Upper lobe of right lung (tissue), 1 donor: ENCODE measurements around the gene AKAP14. TPM values are rescaled to one million over a fixed set of nuclear protein-coding genes. Genes with fewer than 3 reads are reported as not detected.

Source experiments
- ATAC-seq: fragments of 200-7000 bp; cut with Tn5 transposase; one replicate; pipeline ENCODE4 v1.9.1; 2020; ENCODE audit warnings: mild to moderate bottlenecking, moderate library complexity
- DNase-seq: peaks from one replicate; pipeline ENCODE4 v3.0.0-alpha.2; 2020
- H3K27ac ChIP-seq: fragments of 200-600 bp; one replicate; pipeline ENCODE4 v1.8.0; 2022
- H3K27me3 ChIP-seq: fragments of 200-600 bp; one replicate; pipeline ENCODE4 v1.8.0; 2022; ENCODE audit warnings: mild to moderate bottlenecking
- H3K36me3 ChIP-seq: fragments of 200-600 bp; one replicate; pipeline ENCODE4 v1.8.0; 2022
- H3K4me1 ChIP-seq: fragments of 200-600 bp; one replicate; pipeline ENCODE4 v1.8.0; 2022
- H3K4me3 ChIP-seq: fragments of 200-600 bp; one replicate; pipeline ENCODE4 v1.8.0; 2022; ENCODE audit warnings: mild to moderate bottlenecking
- H3K9me3 ChIP-seq: fragments of 200-600 bp; one replicate; pipeline ENCODE4 v1.8.0; 2022
- intact Hi-C: fragments of 100-400 bp; cut with DNase I; formaldehyde crosslinking; loops from one replicate; pipeline ENCODE4 v1.11.0; 2022
- long read RNA-seq: library from polyadenylated mRNA; unstranded; transcript quantifications from one replicate; pipeline ENCODE4 v2.0.0, GENCODE V29; 2021
- total RNA-seq: library from RNA; stranded (reverse); fragmentation: NEBNext Ultra II Directional; extraction: Animal tissue kit (Norgen Biotek cat#: 25700); gene quantifications from one replicate; pipeline ENCODE4 v1.2.1, GENCODE V29; 2021
- TF ChIP-seq, protein P1 (sequence below): fragments of 200-600 bp; IDR thresholded peaks from one replicate; pipeline ENCODE4 v1.8.0; 2022; ENCODE audit warnings: antibody characterized with exemption
- donor health status: DM: no; HTN: yes; CAD: no; lungs with severe emphysema.

The AKAP14 gene
- not detected for total RNA-seq
- long read RNA-seq: 0 reads

DNA sequence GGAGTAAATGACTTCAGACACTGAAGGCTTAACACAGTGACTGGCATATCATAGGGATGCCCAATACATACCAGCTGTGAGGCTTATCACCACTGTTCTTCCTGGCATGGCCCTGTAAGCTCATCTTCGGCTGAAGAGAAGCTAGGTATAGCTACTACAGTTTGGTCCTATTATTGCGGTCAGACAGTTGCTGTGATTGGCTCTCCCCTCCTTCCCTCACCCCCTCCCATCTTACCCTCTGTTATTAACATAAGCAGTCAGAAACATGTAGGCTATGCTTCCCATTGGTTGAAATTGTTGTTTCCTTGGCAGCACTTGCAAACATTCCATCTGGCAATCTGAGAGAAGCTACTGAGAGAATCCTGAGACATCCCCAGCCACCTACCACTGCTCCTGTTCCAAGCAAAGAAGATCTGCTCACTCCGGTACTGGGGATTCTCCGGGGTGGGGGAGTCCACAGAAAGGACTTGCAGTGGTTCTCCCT is at the start of gene AKAP14:
TSS of gene AKAP14 (plus strand) at position 51 of the 484 bp plus-strand sequence. CDS start 7,331 bp downstream, outside the sequence.
- no peak within 1 kb of the TSS for H3K27ac ChIP-seq
- ATAC-seq: no peak
- H3K27me3 ChIP-seq: no peaks in the 10 kb centered on the region
- no peaks in the 10 kb centered on the region for H3K36me3 ChIP-seq
- intact Hi-C loops: no loop called here
- no peaks in the 10 kb centered on the region for H3K9me3 ChIP-seq
- DNase-seq: no peak
- no peaks in the 10 kb centered on the region for H3K4me1 ChIP-seq
- H3K4me3 ChIP-seq: no peak within 1 kb of the TSS
- TF ChIP-seq, protein P1, sequence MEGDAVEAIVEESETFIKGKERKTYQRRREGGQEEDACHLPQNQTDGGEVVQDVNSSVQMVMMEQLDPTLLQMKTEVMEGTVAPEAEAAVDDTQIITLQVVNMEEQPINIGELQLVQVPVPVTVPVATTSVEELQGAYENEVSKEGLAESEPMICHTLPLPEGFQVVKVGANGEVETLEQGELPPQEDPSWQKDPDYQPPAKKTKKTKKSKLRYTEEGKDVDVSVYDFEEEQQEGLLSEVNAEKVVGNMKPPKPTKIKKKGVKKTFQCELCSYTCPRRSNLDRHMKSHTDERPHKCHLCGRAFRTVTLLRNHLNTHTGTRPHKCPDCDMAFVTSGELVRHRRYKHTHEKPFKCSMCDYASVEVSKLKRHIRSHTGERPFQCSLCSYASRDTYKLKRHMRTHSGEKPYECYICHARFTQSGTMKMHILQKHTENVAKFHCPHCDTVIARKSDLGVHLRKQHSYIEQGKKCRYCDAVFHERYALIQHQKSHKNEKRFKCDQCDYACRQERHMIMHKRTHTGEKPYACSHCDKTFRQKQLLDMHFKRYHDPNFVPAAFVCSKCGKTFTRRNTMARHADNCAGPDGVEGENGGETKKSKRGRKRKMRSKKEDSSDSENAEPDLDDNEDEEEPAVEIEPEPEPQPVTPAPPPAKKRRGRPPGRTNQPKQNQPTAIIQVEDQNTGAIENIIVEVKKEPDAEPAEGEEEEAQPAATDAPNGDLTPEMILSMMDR: no peak

DNA sequence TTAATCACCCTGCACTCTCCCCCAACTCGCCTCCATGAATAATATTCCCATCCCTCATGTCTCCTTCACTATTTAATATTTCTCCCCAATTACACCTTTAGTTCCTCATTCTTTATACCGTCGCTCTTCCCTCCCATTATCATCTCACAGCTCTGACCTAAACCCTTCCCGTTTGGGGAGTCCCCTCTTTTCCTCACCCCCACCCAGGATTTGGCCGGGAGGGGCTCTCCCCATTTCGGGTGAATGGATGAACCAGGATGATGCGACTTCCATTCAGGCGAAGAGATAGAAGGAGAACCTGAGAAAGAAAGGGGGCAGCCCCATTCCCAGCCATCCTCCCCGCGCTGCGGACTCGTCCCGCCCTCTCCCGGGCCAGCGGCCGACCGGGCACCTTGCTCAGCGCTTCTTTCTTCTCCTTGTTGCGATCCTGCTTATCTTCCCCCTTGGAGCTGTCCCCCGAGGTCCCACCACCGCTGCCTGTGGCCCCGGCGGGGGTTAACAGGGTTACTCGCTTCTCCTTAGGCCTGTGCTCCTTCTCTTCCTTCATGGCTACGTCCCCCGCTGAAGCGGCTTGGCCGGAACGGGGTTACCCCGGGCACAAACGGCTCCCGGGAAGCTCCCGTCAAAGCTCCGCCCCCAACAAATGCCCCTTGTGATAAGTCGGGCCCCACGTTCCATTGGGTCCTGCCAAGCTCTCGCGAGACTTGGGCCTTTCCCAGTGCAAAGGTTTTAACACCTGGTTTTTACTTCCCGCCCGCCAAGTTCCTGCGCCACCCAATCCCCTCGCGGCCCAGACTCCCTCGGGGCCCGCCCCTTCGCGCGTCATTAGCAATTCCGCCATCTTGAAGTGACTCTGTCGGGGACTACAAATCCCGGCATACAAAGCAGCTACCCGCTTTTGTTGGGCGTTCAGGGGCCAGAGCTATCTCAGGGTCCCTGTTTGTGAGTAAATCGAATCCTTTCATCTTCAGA is 43.0 kb upstream of the AKAP14 start, which contains the start of gene UPF3B:
TSS of gene UPF3B (minus strand) at position 582 of the 972 bp plus-strand sequence. CDS start at position 547, 35 bp downstream.
- ATAC-seq: peak; percentile 99
- H3K27ac ChIP-seq: peak within 1 kb of the TSS; percentile 85
- H3K4me1 ChIP-seq: no peaks in the 10 kb centered on the region
- H3K4me3 ChIP-seq: peak within 1 kb of the TSS; percentile 72
- TF ChIP-seq, protein P1: no peak
- intact Hi-C loops: no loop called here
- H3K9me3 ChIP-seq: no peaks in the 10 kb centered on the region
- no peaks in the 10 kb centered on the region for H3K36me3 ChIP-seq
- no peaks in the 10 kb centered on the region for H3K27me3 ChIP-seq
- DNase-seq: peak; percentile 97

DNA sequence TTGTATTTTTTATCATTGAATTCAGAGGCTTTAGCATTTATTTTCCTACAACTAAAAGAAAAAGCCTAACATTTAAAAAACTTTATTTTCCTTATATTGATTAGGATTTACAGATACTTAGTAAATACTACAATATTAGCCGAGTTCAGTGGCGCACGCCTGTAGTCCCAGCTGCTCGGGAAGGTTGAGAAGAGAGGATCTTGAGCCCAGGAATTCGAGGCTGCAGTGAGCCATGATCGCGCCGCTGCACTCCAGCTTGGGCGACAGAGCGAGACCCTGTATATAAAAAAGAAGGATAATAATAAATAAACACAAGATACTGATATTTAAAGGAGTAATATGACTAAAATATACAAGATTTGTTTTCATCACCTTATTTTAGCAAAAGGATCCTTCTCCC is 42.2 kb upstream of the AKAP14 start:
- intact Hi-C loops: no loop called here
- TF ChIP-seq, protein P1: no peak
- H3K4me1 ChIP-seq: no peaks in the 10 kb centered on the region
- H3K36me3 ChIP-seq: no peaks in the 10 kb centered on the region
- peak overlapping the region; percentile 72 for H3K4me3 ChIP-seq
- DNase-seq (no peak), ATAC-seq (no peak)
- H3K27ac ChIP-seq: peak overlapping the region; percentile 63
- H3K27me3 ChIP-seq: no peaks in the 10 kb centered on the region
- H3K9me3 ChIP-seq: no peaks in the 10 kb centered on the region

DNA sequence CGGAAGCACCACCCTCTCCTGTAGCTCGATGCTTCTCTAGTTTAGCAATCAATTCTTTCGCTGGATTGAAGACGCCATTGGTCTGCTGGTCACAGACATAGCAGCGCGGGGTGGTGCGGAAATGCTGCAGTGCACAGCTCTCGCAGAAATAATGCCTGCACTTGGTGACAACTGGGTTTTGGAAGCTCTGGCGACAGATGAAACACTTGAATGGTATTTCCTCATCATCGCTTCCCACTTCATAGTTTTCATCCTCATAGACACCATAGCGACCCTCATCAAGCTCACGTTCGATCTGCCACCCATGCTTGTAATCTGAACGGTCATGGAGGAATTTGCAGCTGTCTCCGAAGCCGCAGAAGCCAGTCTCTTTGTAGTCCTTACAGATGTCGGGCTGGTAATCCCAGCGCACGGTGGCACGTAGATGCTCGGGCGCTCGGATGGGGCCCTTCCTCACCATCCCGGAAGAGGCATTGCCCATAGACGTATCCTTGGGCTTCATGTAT is 25.0 kb upstream of the AKAP14 start:
- TF ChIP-seq, protein P1: no peak
- H3K9me3 ChIP-seq: no peaks in the 10 kb centered on the region
- no peaks in the 10 kb centered on the region for H3K36me3 ChIP-seq
- no peak for DNase-seq
- H3K4me3 ChIP-seq: peak overlapping the region; percentile 57
- ATAC-seq: peak; percentile 15
- peak overlapping the region; percentile 94 for H3K27ac ChIP-seq
- H3K4me1 ChIP-seq: no peaks in the 10 kb centered on the region
- intact Hi-C loops: no loop called here
- no peaks in the 10 kb centered on the region for H3K27me3 ChIP-seq

DNA sequence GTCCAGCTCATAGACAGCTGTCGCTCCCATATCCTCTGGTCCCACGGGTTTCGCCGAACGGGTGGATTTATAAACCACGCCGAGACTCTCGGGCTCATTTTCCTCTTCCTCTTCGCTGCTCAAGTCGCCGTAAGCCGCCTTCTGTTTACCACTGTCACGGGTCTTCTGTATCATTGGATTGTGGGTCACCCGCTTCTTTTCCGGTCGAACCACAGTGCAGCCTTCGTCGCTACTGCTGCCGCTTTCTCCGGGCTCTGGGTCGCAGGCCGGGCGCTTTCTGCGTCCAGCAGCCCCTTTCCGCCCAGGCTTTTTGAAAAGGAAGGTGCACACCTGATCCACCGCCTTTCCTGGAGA is 24.5 kb upstream of the AKAP14 start:
- peak overlapping the region; percentile 57 for H3K4me3 ChIP-seq
- TF ChIP-seq, protein P1: no peak
- H3K27me3 ChIP-seq: no peaks in the 10 kb centered on the region
- intact Hi-C loops: no loop called here
- DNase-seq: no peak
- no peaks in the 10 kb centered on the region for H3K36me3 ChIP-seq
- peak overlapping the region; percentile 94 for H3K27ac ChIP-seq
- ATAC-seq: peak; percentile 63
- no peaks in the 10 kb centered on the region for H3K4me1 ChIP-seq
- no peaks in the 10 kb centered on the region for H3K9me3 ChIP-seq
